ENCODE data around the gene LRRC4C.

LRRC4C gene

DNA sequence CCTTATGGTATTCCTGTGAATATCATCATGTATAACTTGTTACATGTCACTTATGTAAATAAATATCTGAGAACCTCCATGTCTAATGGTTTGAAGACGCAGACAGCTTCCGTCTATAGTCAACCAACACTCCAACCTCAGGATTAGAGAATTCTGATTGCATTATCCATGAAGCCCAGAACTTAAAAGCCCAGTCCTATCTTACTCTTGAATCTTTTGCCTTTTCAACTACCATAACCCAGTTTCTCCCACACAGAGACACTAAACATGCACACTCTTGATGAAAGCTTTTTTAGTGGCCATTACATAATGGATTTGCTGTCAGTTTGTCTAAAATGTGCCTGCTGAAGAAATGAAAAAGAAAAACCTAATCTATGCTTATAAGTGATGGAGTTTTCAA, 1219.2 kb downstream of the LRRC4C start:
- Histone ChIP-seq H3K4me1 (ENCODE audit: insufficient read depth, low read length) (no peaks in the 10 kb centered on the region), H3K4me2 (ENCODE audit: insufficient read depth, low read length) (no peak overlapping the region), H3K27me3 (ENCODE audit: insufficient read depth, low read length, poor library complexity) (no peaks in the 10 kb centered on the region), H3K79me2 (ENCODE audit: insufficient read depth, low read length) (no peaks in the 10 kb centered on the region), H3K9me3 (ENCODE audit: insufficient read depth, low read length, severe bottlenecking) (no peaks in the 10 kb centered on the region), H3K4me3 (ENCODE audit: low read depth in 1 of 2, low read length in 2 of 2) (no peak overlapping the region), H3K9ac (ENCODE audit: low read depth, low read length) (no peak overlapping the region), H4K20me1 (ENCODE audit: insufficient read depth, low read length) (no peaks in the 10 kb centered on the region), H2AFZ (ENCODE audit: low read depth, low read length) (no peak overlapping the region), H3K27ac (ENCODE audit: low read length) (no peak overlapping the region), H3K36me3 (ENCODE audit: insufficient read depth, low read length) (no peaks in the 10 kb centered on the region)
- ATAC-seq (ENCODE audit: insufficient read depth, low read depth) (no peak), DNase-seq (no peak)
- no peak for TF ChIP-seq EZH2 (IDR thresholded peaks at IDR 0.05; ENCODE audit: borderline replicate concordance, low read depth, low read length, severe bottlenecking)
- TF ChIP-seq, protein P1, sequence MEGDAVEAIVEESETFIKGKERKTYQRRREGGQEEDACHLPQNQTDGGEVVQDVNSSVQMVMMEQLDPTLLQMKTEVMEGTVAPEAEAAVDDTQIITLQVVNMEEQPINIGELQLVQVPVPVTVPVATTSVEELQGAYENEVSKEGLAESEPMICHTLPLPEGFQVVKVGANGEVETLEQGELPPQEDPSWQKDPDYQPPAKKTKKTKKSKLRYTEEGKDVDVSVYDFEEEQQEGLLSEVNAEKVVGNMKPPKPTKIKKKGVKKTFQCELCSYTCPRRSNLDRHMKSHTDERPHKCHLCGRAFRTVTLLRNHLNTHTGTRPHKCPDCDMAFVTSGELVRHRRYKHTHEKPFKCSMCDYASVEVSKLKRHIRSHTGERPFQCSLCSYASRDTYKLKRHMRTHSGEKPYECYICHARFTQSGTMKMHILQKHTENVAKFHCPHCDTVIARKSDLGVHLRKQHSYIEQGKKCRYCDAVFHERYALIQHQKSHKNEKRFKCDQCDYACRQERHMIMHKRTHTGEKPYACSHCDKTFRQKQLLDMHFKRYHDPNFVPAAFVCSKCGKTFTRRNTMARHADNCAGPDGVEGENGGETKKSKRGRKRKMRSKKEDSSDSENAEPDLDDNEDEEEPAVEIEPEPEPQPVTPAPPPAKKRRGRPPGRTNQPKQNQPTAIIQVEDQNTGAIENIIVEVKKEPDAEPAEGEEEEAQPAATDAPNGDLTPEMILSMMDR (IDR thresholded peaks at IDR 0.05; ENCODE audit: borderline replicate concordance, extremely low read depth, low read length, poor library complexity, severe bottlenecking) = no peak

DNA sequence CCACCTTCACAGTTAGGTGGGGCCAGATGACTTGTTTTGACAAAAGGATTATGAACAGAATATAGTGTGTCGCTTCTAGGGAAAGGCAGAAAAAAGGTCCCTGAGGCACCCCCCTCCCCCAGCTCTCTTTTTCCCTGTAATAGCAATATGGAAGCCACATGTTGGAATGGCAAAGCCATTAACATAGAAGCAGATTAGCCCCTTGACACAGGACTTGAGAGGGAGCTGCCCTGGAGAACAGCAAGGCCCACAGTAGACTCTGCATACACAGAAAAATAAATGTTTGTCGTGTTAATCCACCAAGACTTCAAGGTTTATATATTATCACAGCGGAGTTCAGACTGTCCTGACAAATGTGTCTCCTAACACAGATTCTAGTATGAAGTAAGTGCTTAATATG, 1222.9 kb downstream of the LRRC4C start:
- H3K9me3 ChIP-seq (ENCODE audit: insufficient read depth, low read length, severe bottlenecking) = no peaks in the 10 kb centered on the region
- H3K4me3 ChIP-seq (ENCODE audit: low read depth in 1 of 2, low read length in 2 of 2) = no peak overlapping the region
- no peaks in the 10 kb centered on the region for H3K4me1 ChIP-seq (ENCODE audit: insufficient read depth, low read length)
- ATAC-seq (ENCODE audit: insufficient read depth, low read depth) (no peak), DNase-seq (no peak)
- no peak overlapping the region for H3K9ac ChIP-seq (ENCODE audit: low read depth, low read length)
- no peaks in the 10 kb centered on the region for H3K36me3 ChIP-seq (ENCODE audit: insufficient read depth, low read length)
- no peak overlapping the region for H2AFZ ChIP-seq (ENCODE audit: low read depth, low read length)
- TF ChIP-seq, protein P1 (IDR thresholded peaks at IDR 0.05; ENCODE audit: borderline replicate concordance, extremely low read depth, low read length, poor library complexity, severe bottlenecking) = no peak
- TF ChIP-seq EZH2 (IDR thresholded peaks at IDR 0.05; ENCODE audit: borderline replicate concordance, low read depth, low read length, severe bottlenecking) = no peak
- H3K4me2 ChIP-seq (ENCODE audit: insufficient read depth, low read length) = no peak overlapping the region
- H3K27ac ChIP-seq (ENCODE audit: low read length) = no peak overlapping the region
- no peaks in the 10 kb centered on the region for H4K20me1 ChIP-seq (ENCODE audit: insufficient read depth, low read length)
- no peaks in the 10 kb centered on the region for H3K79me2 ChIP-seq (ENCODE audit: insufficient read depth, low read length)
- no peaks in the 10 kb centered on the region for H3K27me3 ChIP-seq (ENCODE audit: insufficient read depth, low read length, poor library complexity)

DNA sequence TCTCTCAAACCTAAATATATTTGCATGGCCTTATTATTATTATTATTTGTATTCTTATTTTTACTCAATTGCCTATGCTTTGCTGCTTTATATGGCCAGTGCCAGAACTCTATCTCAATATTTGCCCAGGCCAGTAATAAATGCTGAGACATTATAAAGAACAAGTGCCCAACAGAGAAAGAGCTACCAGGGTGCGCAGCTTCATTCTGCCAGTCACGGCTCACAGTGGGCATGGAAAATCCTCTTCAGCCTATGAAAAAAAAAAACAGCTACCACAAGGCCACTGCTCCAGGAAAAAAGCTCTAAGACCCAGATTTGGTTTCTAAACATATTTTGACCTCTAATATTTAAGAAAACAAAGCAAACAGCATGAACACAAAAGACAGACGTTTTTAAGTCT, 1223.6 kb downstream of the LRRC4C start:
- Histone ChIP-seq H3K9me3 (ENCODE audit: insufficient read depth, low read length, severe bottlenecking) (no peaks in the 10 kb centered on the region), H3K9ac (ENCODE audit: low read depth, low read length) (no peak overlapping the region), H3K27me3 (ENCODE audit: insufficient read depth, low read length, poor library complexity) (no peaks in the 10 kb centered on the region), H3K79me2 (ENCODE audit: insufficient read depth, low read length) (no peaks in the 10 kb centered on the region), H3K4me1 (ENCODE audit: insufficient read depth, low read length) (no peaks in the 10 kb centered on the region), H3K4me2 (ENCODE audit: insufficient read depth, low read length) (no peak overlapping the region), H3K4me3 (ENCODE audit: low read depth in 1 of 2, low read length in 2 of 2) (no peak overlapping the region), H4K20me1 (ENCODE audit: insufficient read depth, low read length) (no peaks in the 10 kb centered on the region), H2AFZ (ENCODE audit: low read depth, low read length) (no peak overlapping the region), H3K27ac (ENCODE audit: low read length) (no peak overlapping the region), H3K36me3 (ENCODE audit: insufficient read depth, low read length) (no peaks in the 10 kb centered on the region)
- DNase-seq = no peak
- TF ChIP-seq, protein P1 (IDR thresholded peaks at IDR 0.05; ENCODE audit: borderline replicate concordance, extremely low read depth, low read length, poor library complexity, severe bottlenecking) = no peak
- no peak for TF ChIP-seq EZH2 (IDR thresholded peaks at IDR 0.05; ENCODE audit: borderline replicate concordance, low read depth, low read length, severe bottlenecking)
- no peak for ATAC-seq (ENCODE audit: insufficient read depth, low read depth)

DNA sequence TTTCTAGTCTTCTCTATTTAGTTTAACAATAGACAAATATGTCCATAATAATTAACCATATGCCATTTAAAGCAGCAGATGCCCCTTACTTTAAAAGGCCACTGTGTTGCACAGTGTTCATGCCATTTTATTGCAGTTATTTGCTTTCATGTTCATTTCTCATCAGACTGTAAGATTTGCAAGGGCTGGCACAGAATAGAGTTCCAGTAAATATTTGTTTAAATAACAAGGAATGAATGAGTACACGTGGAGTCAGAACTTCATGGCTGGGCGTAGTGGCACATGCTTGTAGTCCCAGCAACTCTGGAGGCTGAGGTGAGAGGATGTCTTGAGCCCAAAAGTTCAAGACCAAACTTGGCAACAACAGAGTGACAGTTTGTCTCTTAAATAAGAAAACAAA, 1228.6 kb downstream of the LRRC4C start:
- Histone ChIP-seq H3K27ac (ENCODE audit: low read length) (no peak overlapping the region), H3K36me3 (ENCODE audit: insufficient read depth, low read length) (no peaks in the 10 kb centered on the region), H3K79me2 (ENCODE audit: insufficient read depth, low read length) (no peaks in the 10 kb centered on the region), H3K4me1 (ENCODE audit: insufficient read depth, low read length) (no peaks in the 10 kb centered on the region), H2AFZ (ENCODE audit: low read depth, low read length) (no peak overlapping the region), H3K9ac (ENCODE audit: low read depth, low read length) (no peak overlapping the region), H3K4me3 (ENCODE audit: low read depth in 1 of 2, low read length in 2 of 2) (no peak overlapping the region), H3K9me3 (ENCODE audit: insufficient read depth, low read length, severe bottlenecking) (no peaks in the 10 kb centered on the region), H3K27me3 (ENCODE audit: insufficient read depth, low read length, poor library complexity) (no peaks in the 10 kb centered on the region), H3K4me2 (ENCODE audit: insufficient read depth, low read length) (no peak overlapping the region), H4K20me1 (ENCODE audit: insufficient read depth, low read length) (no peaks in the 10 kb centered on the region)
- DNase-seq = no peak
- TF ChIP-seq, protein P1 (IDR thresholded peaks at IDR 0.05; ENCODE audit: borderline replicate concordance, extremely low read depth, low read length, poor library complexity, severe bottlenecking) = no peak
- no peak for TF ChIP-seq EZH2 (IDR thresholded peaks at IDR 0.05; ENCODE audit: borderline replicate concordance, low read depth, low read length, severe bottlenecking)
- ATAC-seq (ENCODE audit: insufficient read depth, low read depth) = no peak
